K562 (cell line): ENCODE measurements around the gene TRPC4AP. TPM values are rescaled to one million over a fixed set of nuclear protein-coding genes. Genes with fewer than 3 reads are reported as not detected.

ENCODE experiments used
- CREB3 ChIP-seq: fragments of 450-650 bp; conservative IDR thresholded peaks from 2 replicates; pipeline ENCODE4 v1.6.1; 2016; ENCODE audit warnings: missing genetic modification characterization, low read depth, mild to moderate bottlenecking, missing compliant biosample characterization, moderate library complexity
- MITF ChIP-seq: IDR thresholded peaks from 2 replicates; pipeline ENCODE4 v1.6.1; 2014; ENCODE audit warnings: antibody characterized with exemption
- XRCC3 ChIP-seq: fragments of 450-650 bp; IDR thresholded peaks from 2 replicates; pipeline ENCODE4 v1.6.1; 2017; ENCODE audit warnings: mild to moderate bottlenecking, moderate library complexity
- ZC3H11A ChIP-seq: IDR thresholded peaks from 2 replicates; pipeline ENCODE4 v1.6.1; 2012; ENCODE audit warnings: low read depth, low read length, improper control_type of control experiment
- ZHX1 ChIP-seq: fragments of 150-350 bp; conservative IDR thresholded peaks from 2 replicates; pipeline ENCODE4 v1.6.1; 2014; ENCODE audit warnings: low read length
- ZNF277 ChIP-seq: fragments of 250-450 bp; sonication (Bioruptor Pico); IDR thresholded peaks from 2 replicates; pipeline ENCODE4 v1.8.0; 2022; ENCODE audit warnings: inconsistent platforms, mild to moderate bottlenecking, moderate library complexity, borderline replicate concordance
- polyA plus RNA-seq, 8 experiments: library from polyadenylated mRNA; depleted of rRNA in 4 of 8; stranded (reverse) in 5 of 8; unstranded in 3 of 8; fragments of >200 nt; fragmentation: Nextera tagmentation in 2 of 8; fragmentation: Illumina TruSeq in 1 of 8; extraction: Ambion mirVana in 2 of 8; extraction: Trizol in 1 of 8; gene quantifications; 2 replicates each; pipeline versions ENCODE4 v1.2.1 to v1.2.3, GENCODE V29; 2011 to 2014; ENCODE audit warnings: inconsistent platforms in 1 of 8, missing spikeins in 1 of 8
- total RNA-seq, 7 experiments: library from RNA; depleted of rRNA in 6 of 7; stranded (reverse); fragments of >200 nt in 6 of 7; fragmentation: Illumina TruSeq in 2 of 7; extraction: Trizol in 2 of 7; gene quantifications; 2 replicates each; pipeline versions ENCODE4 v1.2.1 to v1.2.3, GENCODE V29; 2011 to 2021; ENCODE audit warnings: low replicate concordance in 1 of 7

Gene TRPC4AP
- total and polyA plus RNA-seq, 9 of the 15 experiments (the other 6 are each of a cell fraction or from before 2014, with no cell fraction given): 2.3 to 70.3 (median 33.3) TPM

- TF ChIP-seq ZC3H11A: no peak
- TF ChIP-seq ZNF277 (CRISPR knock-in tag): no peak
- TF ChIP-seq CREB3 (tag): no peak
- no peak for TF ChIP-seq ZHX1
- TF ChIP-seq MITF: no peak
- no peak for TF ChIP-seq XRCC3
- TF ChIP-seq, all 486 proteins: peak for 0
These were observed 78.9 kb downstream of the TRPC4AP start (continued) for GRCh38 chr20:35013421-35014411.
